Inferior parietal cortex (tissue), 1 donor: ENCODE results near the gene METTL24.

Experiments
- DNase-seq: peaks from one replicate; pipeline ENCODE4 v3.0.0-alpha.2; 2016; ENCODE audit errors: extremely low spot score

METTL24 gene

DNA sequence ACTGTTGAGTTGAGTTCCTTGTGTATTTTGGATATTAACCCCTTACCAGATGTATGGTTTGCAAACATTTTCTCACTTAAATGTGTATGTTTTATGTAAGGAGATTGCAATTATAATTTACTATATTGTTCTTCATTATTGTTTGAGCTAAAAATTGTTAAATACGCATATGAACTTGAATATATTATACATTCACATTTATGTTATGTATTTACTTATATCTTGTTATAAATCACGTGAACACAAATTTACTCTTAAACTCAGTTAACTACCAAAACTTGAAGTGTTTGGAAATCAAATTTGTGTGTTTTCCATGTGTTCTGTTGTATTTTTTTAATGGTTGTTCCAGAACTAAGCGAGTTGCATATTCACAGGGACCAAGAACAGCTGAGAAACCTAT, 159.6 kb downstream of the METTL24 start:
- no peak for DNase-seq

- no peak for DNase-seq
These were observed 161.3 kb downstream of the METTL24 start for GRCh38 chr6:110196874-110197273.

GRCh38 chr6:110195639-110196038, 162.5 kb downstream of the METTL24 start:
- DNase-seq = no peak
